ENCODE results near the gene ZNF197. TPM values are rescaled to one million over a fixed set of nuclear protein-coding genes. Genes with fewer than 3 reads are reported as not detected.

ZNF197 gene
- total RNA-seq, 2 experiments from 2014 or later: 2.8 to 4.8 TPM

- no peaks in the 10 kb centered on the region for H3K9me2 ChIP-seq (ENCODE audit: insufficient read depth, low read length)
- 0 out of 2 replicates have a peak, but pooled peaks cover 5% of the 10 kb centered on the region for H3K36me3 ChIP-seq (ENCODE audit: insufficient read depth, low read length)
- H3K27ac ChIP-seq (ENCODE audit: low read depth, low read length, poor library complexity, severe bottlenecking): no peak overlapping the region
- H3K4me1 ChIP-seq (ENCODE audit: insufficient read depth, low read length, poor library complexity, severe bottlenecking): peaks cover 5% of the 10 kb centered on the region
- no peak overlapping the region for H3K4me2 ChIP-seq (ENCODE audit: low read length)
- H4K20me1 ChIP-seq (ENCODE audit: insufficient read depth, low read length): no peaks in the 10 kb centered on the region
- POLR2A ChIA-PET: no interaction called here
- no peak for DNase-seq (ENCODE audit: low spot score)
- no peak overlapping the region for H2AFZ ChIP-seq (ENCODE audit: low read length)
- no peaks in the 10 kb centered on the region for H3K79me2 ChIP-seq (ENCODE audit: insufficient read depth, low read depth, low read length)
- CTCF ChIA-PET (ENCODE audit: unreplicated experiment): no interaction called here
- no peak overlapping the region for H3K4me3 ChIP-seq (ENCODE audit: low read depth, low read length, poor library complexity, severe bottlenecking)
- TF ChIP-seq CTCF (conservative IDR thresholded peaks at IDR 0.05; ENCODE audit: low read length) (no peak), EZH2phosphoT487 (IDR thresholded peaks at IDR 0.05; ENCODE audit: borderline replicate concordance, low read depth, low read length) (no peak)
- BruUV-seq (replicated peaks): no TSS peak
- intact Hi-C loops (cut with micrococcal nuclease; ENCODE audit: unreplicated experiment): no loop called here
- peaks cover 17% of the 10 kb centered on the region for H3K9me3 ChIP-seq (ENCODE audit: low read length)
Measured at GRCh38 chr3:44682182-44682896, 57.5 kb downstream of the ZNF197 start.

GRCh38 chr3:44685128-44685800, 60.4 kb downstream of the ZNF197 start:
- peak overlapping the region; percentile 100 for H2AFZ ChIP-seq (ENCODE audit: low read length)

More at GRCh38 chr3:44685128-44685800, 60.4 kb downstream of the ZNF197 start:
- TF ChIP-seq EZH2phosphoT487 (IDR thresholded peaks at IDR 0.05; ENCODE audit: borderline replicate concordance, low read depth, low read length): no peak
- TF ChIP-seq CTCF (conservative IDR thresholded peaks at IDR 0.05; ENCODE audit: low read length): no peak
- CTCF ChIA-PET (ENCODE audit: unreplicated experiment): no interaction called here
- no TSS peak for BruUV-seq (replicated peaks)
- Histone ChIP-seq H3K36me3 (ENCODE audit: insufficient read depth, low read length) (0 out of 2 replicates have a peak, but pooled peaks cover 5% of the 10 kb centered on the region), H3K4me1 (ENCODE audit: insufficient read depth, low read length, poor library complexity, severe bottlenecking) (peaks cover 5% of the 10 kb centered on the region), H3K9me2 (ENCODE audit: insufficient read depth, low read length) (no peaks in the 10 kb centered on the region), H3K27ac (ENCODE audit: low read depth, low read length, poor library complexity, severe bottlenecking) (no peak overlapping the region), H3K79me2 (ENCODE audit: insufficient read depth, low read depth, low read length) (no peaks in the 10 kb centered on the region), H4K20me1 (ENCODE audit: insufficient read depth, low read length) (no peaks in the 10 kb centered on the region), H3K4me2 (ENCODE audit: low read length) (peak overlapping the region; percentile 72), H3K4me3 (ENCODE audit: low read depth, low read length, poor library complexity, severe bottlenecking) (peak overlapping the region; percentile 79), H3K9me3 (ENCODE audit: low read length) (peaks cover 17% of the 10 kb centered on the region)
- intact Hi-C loops (cut with micrococcal nuclease; ENCODE audit: unreplicated experiment): no loop called here
- POLR2A ChIA-PET: interaction anchor here (1.2 to 1.4 kb wide), 2 partner anchors 37 to 61 kb away, joined by 3 to 4 read pairs; partner anchors contain the start of genes ZNF197 and ZNF35
- DNase-seq (ENCODE audit: low spot score): peak; percentile 92

All from OCI-LY7 (cell line).